H1 (cell line): ENCODE data around the gene ATP8B2.
"Not testable (repeated sequence)": the region's sequence is repeated elsewhere in the genome, so short reads cannot be mapped to it uniquely, and the experiment has no call there.

Experiments
- POLR2AphosphoS5 ChIP-seq: IDR thresholded peaks from 2 replicates; pipeline ENCODE4 v1.6.1; 2011; ENCODE audit warnings: low read depth, low read length
- RNF2 ChIP-seq: fragments of 200-900, 300-1000 bp; sonication (generic); IDR thresholded peaks from 2 replicates; pipeline ENCODE4 v1.7.1; 2016; ENCODE audit warnings: borderline replicate concordance, low read depth, mild to moderate bottlenecking, antibody characterized with exemption, low read length; ENCODE audit not compliant: poor library complexity, severe bottlenecking; ENCODE audit errors: missing control alignments
- SP2 ChIP-seq: IDR thresholded peaks from 2 replicates; pipeline ENCODE4 v1.6.1; 2012; ENCODE audit warnings: mild to moderate bottlenecking, low read length, inconsistent platforms
- ZNF274 ChIP-seq: IDR thresholded peaks from 2 replicates; pipeline ENCODE4 v1.7.0; 2012; ENCODE audit warnings: low read length, borderline replicate concordance; ENCODE audit errors: extremely low read depth

DNA sequence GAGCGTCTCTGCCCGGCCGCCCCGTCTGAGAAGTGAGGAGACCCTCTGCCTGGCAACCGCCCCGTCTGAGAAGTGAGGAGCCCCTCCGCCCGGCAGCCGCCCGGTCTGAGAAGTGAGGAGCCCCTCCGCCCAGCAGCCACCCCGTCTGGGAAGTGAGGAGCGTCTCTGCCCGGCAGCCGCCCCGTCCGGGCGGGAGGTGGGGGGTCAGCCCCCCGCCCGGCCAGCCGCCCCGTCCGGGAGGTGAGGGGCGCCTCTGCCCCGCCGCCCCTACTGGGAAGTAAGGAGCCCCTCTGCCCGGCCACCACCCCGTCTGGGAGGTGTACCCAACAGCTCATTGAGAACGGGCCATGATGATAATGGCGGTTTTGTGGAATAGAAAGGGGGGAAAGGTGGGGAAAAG lies 37.7 kb upstream of the ATP8B2 start:
- not testable (repeated sequence) for TF ChIP-seq RNF2, SP2, POLR2AphosphoS5, ZNF274
